K562 (cell line): ENCODE measurements around the gene RANGAP1.

Experiments used
- CAMTA2 ChIP-seq: fragments of 250-450 bp; sonication (Bioruptor Pico); conservative IDR thresholded peaks from 2 replicates; pipeline ENCODE4 v1.5.1; 2022
- CTCF ChIP-seq, 3 experiments: IDR thresholded peaks in 2 of 3; conservative IDR thresholded peaks in 1 of 3; 2 replicates each; pipeline ENCODE4 v1.5.1; 2011 to 2012; ENCODE audit warnings: low read length in 3 of 3, mild to moderate bottlenecking in 3 of 3, control low read depth in 2 of 3, improper control_type of control experiment in 1 of 3, inconsistent platforms in 1 of 3, low read depth in 1 of 3, mixed read lengths in 1 of 3, moderate library complexity in 1 of 3; ENCODE audit not compliant: insufficient read depth in 2 of 3
- EP300 ChIP-seq: IDR thresholded peaks from 2 replicates; pipeline ENCODE4 v1.6.1; 2012; ENCODE audit warnings: low read length, improper control_type of control experiment
- FOXK2 ChIP-seq, 2 experiments: fragments of 450-650 bp; IDR thresholded peaks in 1 of 2; conservative IDR thresholded peaks in 1 of 2; 2 replicates each; pipeline ENCODE4 v1.6.1; 2016; ENCODE audit warnings: low read depth in 2 of 2, mild to moderate bottlenecking in 1 of 2
- NFYB ChIP-seq: IDR thresholded peaks from 2 replicates; pipeline ENCODE4 v1.6.1; 2011; ENCODE audit warnings: mild to moderate bottlenecking, moderate library complexity; ENCODE audit not compliant: insufficient read length; ENCODE audit errors: extremely low read depth
- PHB2 ChIP-seq: fragments of 450-650 bp; IDR thresholded peaks from 2 replicates; pipeline ENCODE4 v1.6.1; 2017; ENCODE audit warnings: low read depth
- PHF21A ChIP-seq: fragments of 450-650 bp; IDR thresholded peaks from 2 replicates; pipeline ENCODE4 v1.6.1; 2017; ENCODE audit warnings: low read depth, borderline replicate concordance
- RFX1 ChIP-seq: fragments of 450-650 bp; IDR thresholded peaks from 2 replicates; pipeline ENCODE4 v1.6.1; 2016; ENCODE audit warnings: mild to moderate bottlenecking, moderate library complexity
- RFX5 ChIP-seq: IDR thresholded peaks from 2 replicates; pipeline ENCODE4 v1.6.1; 2011; ENCODE audit warnings: low read depth, mild to moderate bottlenecking, improper control_type of control experiment, low read length
- SMARCE1 ChIP-seq: fragments of 450-650 bp; IDR thresholded peaks from 2 replicates; pipeline ENCODE4 v1.7.1; 2016; ENCODE audit warnings: mild to moderate bottlenecking
- ZBED1 ChIP-seq: IDR thresholded peaks from 2 replicates; pipeline ENCODE4 v1.6.1; 2014
- ZNF79 ChIP-seq: fragments of 250-450 bp; sonication (Bioruptor Pico); IDR thresholded peaks from 2 replicates; pipeline ENCODE4 v1.4.0; 2020; ENCODE audit warnings: low read depth, mild to moderate bottlenecking, moderate library complexity

- no peak for TF ChIP-seq FOXK2 (conservative IDR thresholded peaks at IDR 0.05 in 1 of 2, IDR thresholded peaks at IDR 0.05 in 1 of 2; ENCODE audit: low read depth in 2 of 2)
- no peak for TF ChIP-seq CAMTA2 (CRISPR knock-in tag)
- TF ChIP-seq ZBED1: no peak
- no peak for TF ChIP-seq PHB2
- TF ChIP-seq CTCF (IDR thresholded peaks at IDR 0.05 in 2 of 3, conservative IDR thresholded peaks at IDR 0.05 in 1 of 3; ENCODE audit: insufficient read depth in 2 of 3, low read depth in 1 of 3, low read length in 3 of 3): no peak
- TF ChIP-seq EP300: no peak
- no peak for TF ChIP-seq NFYB
- TF ChIP-seq PHF21A: no peak
- TF ChIP-seq RFX5: no peak
- TF ChIP-seq RFX1: no peak
- TF ChIP-seq ZNF79 (CRISPR knock-in tag): no peak
- TF ChIP-seq SMARCE1: no peak
Measured at GRCh38 chr22:41215409-41215808, 70.6 kb downstream of the RANGAP1 start.
